Mesothelial cell of epicardium (in vitro differentiated cells): ENCODE data around the gene CMC2. TPM values are rescaled to one million over a fixed set of nuclear protein-coding genes. Genes with fewer than 3 reads are reported as not detected.
A peak's percentile ranks its signal among the peaks of the same experiment; 100 is the strongest.

Experiments
- DNase-seq, 2 experiments: peaks; one replicate each; pipeline ENCODE4 v3.0.0; 2021; ENCODE audit warnings: low spot score in 2 of 2; ENCODE audit not compliant: unreplicated experiment in 2 of 2
- H3K27ac Mint-ChIP-seq: 2 replicates; pipeline ENCODE4 v1.8.0; 2021; ENCODE audit warnings: mixed read lengths
- H3K27me3 Mint-ChIP-seq: 2 replicates; pipeline ENCODE4 v1.8.0; 2021; ENCODE audit warnings: low read depth, mixed read lengths
- H3K36me3 Mint-ChIP-seq: 2 replicates; pipeline ENCODE4 v1.8.0; 2021; ENCODE audit warnings: mixed read lengths
- H3K4me1 Mint-ChIP-seq: 2 replicates; pipeline ENCODE4 v1.8.0; 2021; ENCODE audit warnings: mixed read lengths
- H3K4me3 Mint-ChIP-seq: 2 replicates; pipeline ENCODE4 v1.8.0; 2021; ENCODE audit warnings: mild to moderate bottlenecking, moderate library complexity, mixed read lengths
- H3K9me3 Mint-ChIP-seq: 2 replicates; pipeline ENCODE4 v1.8.0; 2021; ENCODE audit warnings: mixed read lengths
- CTCF ChIP-seq: fragments of 200-600 bp; sonication (generic); IDR thresholded peaks from one replicate; pipeline ENCODE4 v1.5.0; 2021; ENCODE audit warnings: antibody characterized with exemption; ENCODE audit not compliant: unreplicated experiment
- total RNA-seq: library from RNA; stranded (reverse); gene quantifications from 3 replicates; pipeline ENCODE4 v1.2.1, GENCODE V29; 2021

CMC2 gene
- 33.2 to 35.1 TPM (median 34.0 TPM) in 3 replicates for total RNA-seq

GRCh38 chr16:81006813-81007695 lies at the start of gene CMC2, which contains the start of gene CENPN:
Gene CMC2 (minus strand): TSS chr16:81006885. CDS start chr16:80997394, 9,491 bp downstream.
Gene CENPN (plus strand): TSS chr16:81007214. CDS start chr16:81011940, 4,726 bp downstream.
- Mint-ChIP-seq H3K9me3 (no peaks in the 10 kb centered on the region), H3K4me1 (peaks cover 16% of the 10 kb centered on the region), H3K36me3 (peaks cover 1% of the 10 kb centered on the region), H3K27ac (peak within 1 kb of the TSS; percentile 100), H3K4me3 (peak within 1 kb of the TSS; percentile 96), H3K27me3 (no peaks in the 10 kb centered on the region)
- peak; percentile 96 to 98 for DNase-seq
- no peak for TF ChIP-seq CTCF

- peaks cover 17% of the 10 kb centered on the region for H3K36me3 Mint-ChIP-seq
- no peaks in the 10 kb centered on the region for H3K27me3 Mint-ChIP-seq
- no peak overlapping the region for H3K4me3 Mint-ChIP-seq
- peak overlapping the region; percentile 1 for H3K27ac Mint-ChIP-seq
- TF ChIP-seq CTCF, result no peak
- no peak for DNase-seq
- H3K4me1 Mint-ChIP-seq, result peaks cover 6% of the 10 kb centered on the region
- H3K9me3 Mint-ChIP-seq, result peaks cover 24% of the 10 kb centered on the region
Observed at GRCh38 chr16:81053761-81054160, 47.1 kb upstream of the CMC2 start.

GRCh38 chr16:81042821-81043220 lies 36.1 kb upstream of the CMC2 start:
- Mint-ChIP-seq H3K9me3 (no peaks in the 10 kb centered on the region), H3K27me3 (no peaks in the 10 kb centered on the region), H3K4me3 (no peak overlapping the region), H3K27ac (no peak overlapping the region), H3K4me1 (peaks cover 23% of the 10 kb centered on the region), H3K36me3 (peaks cover 49% of the 10 kb centered on the region)
- no peak for TF ChIP-seq CTCF
- DNase-seq, result no peak

- Mint-ChIP-seq H3K27me3 (no peaks in the 10 kb centered on the region), H3K4me3 (no peak overlapping the region), H3K27ac (peak overlapping the region; percentile 83), H3K9me3 (no peaks in the 10 kb centered on the region), H3K4me1 (peaks cover 31% of the 10 kb centered on the region), H3K36me3 (peaks cover 45% of the 10 kb centered on the region)
- no peak for TF ChIP-seq CTCF
- no peak for DNase-seq
Observed at GRCh38 chr16:81041696-81042095, 35.0 kb upstream of the CMC2 start.

- H3K4me3 Mint-ChIP-seq, result no peak overlapping the region
- H3K9me3 Mint-ChIP-seq, result no peaks in the 10 kb centered on the region
- peaks cover 44% of the 10 kb centered on the region for H3K36me3 Mint-ChIP-seq
- H3K4me1 Mint-ChIP-seq, result peaks cover 34% of the 10 kb centered on the region
- TF ChIP-seq CTCF, result no peak
- H3K27ac Mint-ChIP-seq, result peak overlapping the region; percentile 22
- no peaks in the 10 kb centered on the region for H3K27me3 Mint-ChIP-seq
- no peak for DNase-seq
Observed at GRCh38 chr16:81040842-81041241, 34.2 kb upstream of the CMC2 start.
